C4-2B (cell line): ENCODE results near the gene FHAD1.

Source experiments
- ZFX ChIP-seq: fragments of 450-650 bp; IDR thresholded peaks from 2 replicates; pipeline ENCODE4 v1.6.1; 2017
- TF ChIP-seq, protein P1 (sequence below): fragments of 450-650 bp; conservative IDR thresholded peaks from 2 replicates; pipeline ENCODE4 v1.5.1; 2017; ENCODE audit warnings: mild to moderate bottlenecking

DNA sequence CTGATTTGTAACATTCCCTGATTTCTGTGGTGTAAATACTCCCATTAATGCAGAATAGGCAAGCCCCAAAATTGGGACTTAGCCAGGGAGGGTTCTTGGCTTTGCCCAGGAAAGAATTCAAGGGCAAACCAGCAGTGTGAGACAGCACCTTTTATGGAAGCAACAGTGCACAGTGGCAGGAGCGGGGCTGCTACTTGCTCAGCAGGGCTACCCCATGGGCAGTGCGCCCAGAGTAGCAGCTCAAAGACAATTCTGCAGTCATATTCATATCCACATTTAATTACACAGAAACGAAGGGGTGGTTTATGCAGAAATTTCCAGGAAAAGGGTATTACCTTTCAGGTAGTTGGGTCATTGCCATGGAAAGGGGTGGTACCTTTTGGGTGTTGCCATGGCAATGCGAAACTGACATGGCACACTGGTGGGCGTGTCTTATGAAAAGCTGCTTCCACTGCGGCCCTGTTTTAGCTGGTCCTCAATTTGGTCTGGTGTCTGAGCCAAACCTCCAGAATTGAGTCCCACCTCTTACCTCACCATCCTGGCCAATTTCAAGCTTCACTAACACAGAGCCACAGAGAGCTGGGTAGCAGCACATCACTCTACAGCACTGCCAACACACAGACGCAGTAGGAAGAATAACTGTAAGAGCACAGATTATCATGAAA lies 35.9 kb downstream of the FHAD1 start:
- TF ChIP-seq, protein P1, sequence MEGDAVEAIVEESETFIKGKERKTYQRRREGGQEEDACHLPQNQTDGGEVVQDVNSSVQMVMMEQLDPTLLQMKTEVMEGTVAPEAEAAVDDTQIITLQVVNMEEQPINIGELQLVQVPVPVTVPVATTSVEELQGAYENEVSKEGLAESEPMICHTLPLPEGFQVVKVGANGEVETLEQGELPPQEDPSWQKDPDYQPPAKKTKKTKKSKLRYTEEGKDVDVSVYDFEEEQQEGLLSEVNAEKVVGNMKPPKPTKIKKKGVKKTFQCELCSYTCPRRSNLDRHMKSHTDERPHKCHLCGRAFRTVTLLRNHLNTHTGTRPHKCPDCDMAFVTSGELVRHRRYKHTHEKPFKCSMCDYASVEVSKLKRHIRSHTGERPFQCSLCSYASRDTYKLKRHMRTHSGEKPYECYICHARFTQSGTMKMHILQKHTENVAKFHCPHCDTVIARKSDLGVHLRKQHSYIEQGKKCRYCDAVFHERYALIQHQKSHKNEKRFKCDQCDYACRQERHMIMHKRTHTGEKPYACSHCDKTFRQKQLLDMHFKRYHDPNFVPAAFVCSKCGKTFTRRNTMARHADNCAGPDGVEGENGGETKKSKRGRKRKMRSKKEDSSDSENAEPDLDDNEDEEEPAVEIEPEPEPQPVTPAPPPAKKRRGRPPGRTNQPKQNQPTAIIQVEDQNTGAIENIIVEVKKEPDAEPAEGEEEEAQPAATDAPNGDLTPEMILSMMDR = no peak
- TF ChIP-seq ZFX = no peak
